Measurements from ENCODE around the gene ATXN10. TPM values are rescaled to one million over a fixed set of nuclear protein-coding genes. Genes with fewer than 3 reads are reported as not detected.

ATXN10 gene
- total RNA-seq, 1 donor from 2014 or later: 125 TPM

DNA sequence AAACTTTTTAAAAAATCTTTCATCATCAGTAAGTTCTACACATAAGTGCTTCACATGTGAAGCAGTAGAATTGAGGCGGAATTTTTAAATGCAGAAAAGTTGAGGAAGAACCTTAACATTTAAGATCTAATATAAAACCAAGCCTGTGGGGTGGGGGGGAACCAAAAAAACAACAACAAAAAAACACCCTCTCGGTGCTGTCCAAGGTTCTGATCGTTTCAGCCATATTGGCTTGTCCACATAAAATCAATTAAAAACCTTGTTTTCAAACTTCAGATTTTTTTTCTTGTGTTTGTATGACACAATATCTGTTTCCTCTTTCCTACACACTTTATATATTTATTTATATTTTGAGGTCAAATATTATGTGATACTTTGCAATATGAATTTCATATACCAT, 175.3 kb downstream of the ATXN10 start:
- DNase-seq (no peak), ATAC-seq (no peak)
- Histone ChIP-seq H3K36me3 (peaks cover 65% of the 10 kb centered on the region), H3K4me1 (no peaks in the 10 kb centered on the region), H3K4me3 (no peak overlapping the region), H3K27me3 (no peaks in the 10 kb centered on the region), H3K9me3 (no peaks in the 10 kb centered on the region), H3K27ac (no peak overlapping the region)
- intact Hi-C loops (cut with DNase I): no loop called here
- no peak for TF ChIP-seq CTCF (IDR thresholded peaks at IDR 0.05)

GRCh38 chr22:45848904-45849303, 177.3 kb downstream of the ATXN10 start:
- H3K27ac ChIP-seq: no peak overlapping the region
- H3K36me3 ChIP-seq: peaks cover 48% of the 10 kb centered on the region
- intact Hi-C loops (cut with DNase I): no loop called here
- H3K4me1 ChIP-seq: no peaks in the 10 kb centered on the region
- no peaks in the 10 kb centered on the region for H3K9me3 ChIP-seq
- no peak overlapping the region for H3K4me3 ChIP-seq
- H3K27me3 ChIP-seq: no peaks in the 10 kb centered on the region
- DNase-seq (no peak), ATAC-seq (no peak)
- no peak for TF ChIP-seq CTCF (IDR thresholded peaks at IDR 0.05)

DNA sequence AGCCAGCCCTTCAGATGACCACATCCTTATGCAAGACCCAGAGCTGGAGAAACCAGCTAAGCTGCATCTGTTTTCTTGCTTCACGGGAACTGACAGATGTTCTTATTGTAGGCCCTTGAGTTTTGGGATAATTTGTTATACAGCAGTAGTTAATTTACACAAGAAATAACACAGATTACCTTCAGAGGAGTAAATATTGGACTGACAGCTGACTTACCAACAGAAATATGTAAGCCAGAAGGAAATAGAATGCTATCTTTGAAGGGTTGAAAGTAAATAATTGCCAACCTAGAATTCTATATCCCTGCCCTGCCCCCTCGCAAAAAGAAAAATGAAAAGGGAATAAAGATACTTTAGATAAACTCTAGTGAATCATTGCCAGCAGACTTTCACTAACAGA, 181.2 kb downstream of the ATXN10 start:
- no peak for TF ChIP-seq CTCF (IDR thresholded peaks at IDR 0.05)
- no peaks in the 10 kb centered on the region for H3K9me3 ChIP-seq
- H3K27ac ChIP-seq: no peak overlapping the region
- no peak overlapping the region for H3K4me3 ChIP-seq
- H3K27me3 ChIP-seq: no peaks in the 10 kb centered on the region
- H3K36me3 ChIP-seq: peaks cover 20% of the 10 kb centered on the region
- H3K4me1 ChIP-seq: no peaks in the 10 kb centered on the region
- intact Hi-C loops (cut with DNase I): no loop called here
- DNase-seq (no peak), ATAC-seq (no peak)

- Histone ChIP-seq H3K27ac (no peak overlapping the region), H3K4me1 (no peaks in the 10 kb centered on the region), H3K4me3 (no peak overlapping the region), H3K9me3 (no peaks in the 10 kb centered on the region), H3K27me3 (no peaks in the 10 kb centered on the region), H3K36me3 (peaks cover 5% of the 10 kb centered on the region)
- DNase-seq (no peak), ATAC-seq (no peak)
- intact Hi-C loops (cut with DNase I): no loop called here
- no peak for TF ChIP-seq CTCF (IDR thresholded peaks at IDR 0.05)
Measured at GRCh38 chr22:45855961-45856360, 184.3 kb downstream of the ATXN10 start.

- Histone ChIP-seq H3K36me3 (peaks cover 5% of the 10 kb centered on the region), H3K9me3 (no peaks in the 10 kb centered on the region), H3K4me1 (no peaks in the 10 kb centered on the region), H3K4me3 (no peak overlapping the region), H3K27me3 (no peaks in the 10 kb centered on the region), H3K27ac (no peak overlapping the region)
- no peak for TF ChIP-seq CTCF (IDR thresholded peaks at IDR 0.05)
- intact Hi-C loops (cut with DNase I): no loop called here
- DNase-seq: no peak
- no peak for ATAC-seq
Measured at GRCh38 chr22:45857519-45857918, 185.9 kb downstream of the ATXN10 start.
